OCI-LY1 (cell line): ENCODE results near the gene RMC1.

Experiments
- EZH2 ChIP-seq: fragments of 200-600 bp; sonication (generic), shearing (Covaris generic); IDR thresholded peaks from 2 replicates; pipeline ENCODE4 v1.8.0; 2017; ENCODE audit warnings: borderline replicate concordance, mixed run types, mild to moderate bottlenecking, antibody characterized with exemption, low read length, moderate library complexity, mixed read lengths
- TF ChIP-seq, protein P1 (sequence below): fragments of 200-600 bp; sonication (generic), shearing (Covaris generic); IDR thresholded peaks from 2 replicates; pipeline ENCODE4 v1.5.1; 2017; ENCODE audit warnings: mild to moderate bottlenecking, antibody characterized with exemption, low read length, moderate library complexity, mixed read lengths

DNA sequence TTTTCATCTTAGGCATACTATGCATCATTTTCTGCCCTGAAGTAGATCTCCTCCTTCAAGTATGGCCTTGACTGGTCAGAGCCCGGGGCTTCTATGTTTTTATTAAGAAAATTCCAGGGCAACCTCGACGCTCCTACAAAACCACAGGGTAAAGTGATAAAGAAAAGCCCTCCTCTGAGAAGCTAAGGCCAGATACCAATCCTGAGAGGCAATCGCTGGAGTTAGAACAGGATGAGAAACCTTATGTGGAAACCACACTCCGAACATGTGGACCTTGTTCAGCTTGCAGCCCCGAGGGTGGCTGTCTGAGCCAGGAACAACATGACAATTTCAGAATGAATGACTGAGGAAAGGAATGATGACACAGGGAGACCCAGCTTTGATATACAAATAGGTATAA, 35.6 kb downstream of the RMC1 start:
- TF ChIP-seq, protein P1, sequence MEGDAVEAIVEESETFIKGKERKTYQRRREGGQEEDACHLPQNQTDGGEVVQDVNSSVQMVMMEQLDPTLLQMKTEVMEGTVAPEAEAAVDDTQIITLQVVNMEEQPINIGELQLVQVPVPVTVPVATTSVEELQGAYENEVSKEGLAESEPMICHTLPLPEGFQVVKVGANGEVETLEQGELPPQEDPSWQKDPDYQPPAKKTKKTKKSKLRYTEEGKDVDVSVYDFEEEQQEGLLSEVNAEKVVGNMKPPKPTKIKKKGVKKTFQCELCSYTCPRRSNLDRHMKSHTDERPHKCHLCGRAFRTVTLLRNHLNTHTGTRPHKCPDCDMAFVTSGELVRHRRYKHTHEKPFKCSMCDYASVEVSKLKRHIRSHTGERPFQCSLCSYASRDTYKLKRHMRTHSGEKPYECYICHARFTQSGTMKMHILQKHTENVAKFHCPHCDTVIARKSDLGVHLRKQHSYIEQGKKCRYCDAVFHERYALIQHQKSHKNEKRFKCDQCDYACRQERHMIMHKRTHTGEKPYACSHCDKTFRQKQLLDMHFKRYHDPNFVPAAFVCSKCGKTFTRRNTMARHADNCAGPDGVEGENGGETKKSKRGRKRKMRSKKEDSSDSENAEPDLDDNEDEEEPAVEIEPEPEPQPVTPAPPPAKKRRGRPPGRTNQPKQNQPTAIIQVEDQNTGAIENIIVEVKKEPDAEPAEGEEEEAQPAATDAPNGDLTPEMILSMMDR, result no peak
- TF ChIP-seq EZH2, result no peak
